ENCODE results near the gene GLYR1. TPM values are rescaled to one million over a fixed set of nuclear protein-coding genes. Genes with fewer than 3 reads are reported as not detected.
A peak's percentile ranks its signal among the peaks of the same experiment; 100 is the strongest.

Gene GLYR1
- total RNA-seq, 2 donors from 2014 or later, result 112 to 134 TPM

DNA sequence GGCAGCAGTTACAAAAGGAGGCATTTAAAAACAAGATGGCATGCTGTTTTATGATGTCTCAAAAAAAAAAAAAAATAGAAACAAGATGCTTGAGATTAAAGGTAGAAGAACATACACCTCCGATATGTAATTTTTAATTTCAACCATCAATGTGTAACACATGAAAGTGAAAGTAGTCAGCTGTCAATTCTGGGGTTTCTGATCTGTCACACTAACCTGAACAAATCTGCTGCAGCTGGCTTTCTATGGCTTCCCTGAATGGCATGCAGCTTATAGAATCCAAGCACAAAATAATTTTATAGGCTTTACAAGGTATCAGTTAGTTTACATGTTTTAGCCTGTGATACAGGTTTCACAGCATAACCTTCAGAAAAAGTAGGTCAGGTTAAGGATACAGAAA is 13.5 kb downstream of the GLYR1 start:
- Histone ChIP-seq H3K4me3 (no peak overlapping the region), H3K36me3 (peaks cover 4% of the 10 kb centered on the region), H3K9ac (ENCODE audit: low read depth in 2 of 2, low read length in 2 of 2) (no peak overlapping the region), H3K4me1 (peaks cover 12% of the 10 kb centered on the region), H3K27ac (no peak overlapping the region), H3K27me3 (no peaks in the 10 kb centered on the region), H3K9me3 (no peaks in the 10 kb centered on the region)
- TF ChIP-seq, protein P1, sequence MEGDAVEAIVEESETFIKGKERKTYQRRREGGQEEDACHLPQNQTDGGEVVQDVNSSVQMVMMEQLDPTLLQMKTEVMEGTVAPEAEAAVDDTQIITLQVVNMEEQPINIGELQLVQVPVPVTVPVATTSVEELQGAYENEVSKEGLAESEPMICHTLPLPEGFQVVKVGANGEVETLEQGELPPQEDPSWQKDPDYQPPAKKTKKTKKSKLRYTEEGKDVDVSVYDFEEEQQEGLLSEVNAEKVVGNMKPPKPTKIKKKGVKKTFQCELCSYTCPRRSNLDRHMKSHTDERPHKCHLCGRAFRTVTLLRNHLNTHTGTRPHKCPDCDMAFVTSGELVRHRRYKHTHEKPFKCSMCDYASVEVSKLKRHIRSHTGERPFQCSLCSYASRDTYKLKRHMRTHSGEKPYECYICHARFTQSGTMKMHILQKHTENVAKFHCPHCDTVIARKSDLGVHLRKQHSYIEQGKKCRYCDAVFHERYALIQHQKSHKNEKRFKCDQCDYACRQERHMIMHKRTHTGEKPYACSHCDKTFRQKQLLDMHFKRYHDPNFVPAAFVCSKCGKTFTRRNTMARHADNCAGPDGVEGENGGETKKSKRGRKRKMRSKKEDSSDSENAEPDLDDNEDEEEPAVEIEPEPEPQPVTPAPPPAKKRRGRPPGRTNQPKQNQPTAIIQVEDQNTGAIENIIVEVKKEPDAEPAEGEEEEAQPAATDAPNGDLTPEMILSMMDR (IDR thresholded peaks at IDR 0.05), result no peak
- intact Hi-C loops (cut with DNase I), result no loop called here
- DNase-seq, result no peak

DNA sequence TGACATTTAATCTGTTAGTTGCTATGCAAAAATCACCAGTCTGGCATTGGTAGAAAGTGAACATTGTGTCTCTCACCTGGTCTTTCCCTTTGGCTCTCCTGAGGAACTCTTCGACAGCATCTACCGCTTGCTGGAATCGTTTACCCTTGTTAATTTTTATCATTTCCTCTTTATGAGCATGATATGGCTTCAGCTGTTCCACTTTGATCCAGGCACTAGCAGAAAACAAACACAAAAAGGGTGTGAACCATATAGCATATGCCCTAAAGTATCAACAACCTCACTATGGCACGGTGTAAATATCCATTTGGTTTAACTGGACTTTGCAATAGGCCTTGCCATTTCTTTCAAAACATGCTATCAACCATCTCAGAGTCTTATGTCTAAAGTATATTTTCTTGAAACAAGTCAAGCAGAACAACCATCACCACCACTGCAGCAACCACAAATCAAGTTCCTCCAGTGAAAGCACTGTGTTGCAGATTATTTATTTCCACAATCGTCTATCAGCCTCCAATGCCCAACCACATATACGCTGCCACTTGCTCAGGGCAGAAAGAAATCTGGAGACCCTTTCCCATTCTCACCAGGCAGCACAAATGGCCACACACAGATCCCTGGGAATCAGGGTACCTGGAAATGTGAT is 14.3 kb downstream of the GLYR1 start:
- Histone ChIP-seq H3K9ac (ENCODE audit: low read depth in 2 of 2, low read length in 2 of 2) (peak overlapping the region in 1 of 2 donors; percentile 49), H3K9me3 (no peaks in the 10 kb centered on the region), H3K4me3 (no peak overlapping the region), H3K4me1 (peaks cover 12% of the 10 kb centered on the region), H3K36me3 (peaks cover 4% of the 10 kb centered on the region), H3K27me3 (no peaks in the 10 kb centered on the region), H3K27ac (peak overlapping the region; percentile 37)
- DNase-seq, result peak; percentile 35
- intact Hi-C loops (cut with DNase I), result no loop called here
- TF ChIP-seq, protein P1 (IDR thresholded peaks at IDR 0.05), result no peak

DNA sequence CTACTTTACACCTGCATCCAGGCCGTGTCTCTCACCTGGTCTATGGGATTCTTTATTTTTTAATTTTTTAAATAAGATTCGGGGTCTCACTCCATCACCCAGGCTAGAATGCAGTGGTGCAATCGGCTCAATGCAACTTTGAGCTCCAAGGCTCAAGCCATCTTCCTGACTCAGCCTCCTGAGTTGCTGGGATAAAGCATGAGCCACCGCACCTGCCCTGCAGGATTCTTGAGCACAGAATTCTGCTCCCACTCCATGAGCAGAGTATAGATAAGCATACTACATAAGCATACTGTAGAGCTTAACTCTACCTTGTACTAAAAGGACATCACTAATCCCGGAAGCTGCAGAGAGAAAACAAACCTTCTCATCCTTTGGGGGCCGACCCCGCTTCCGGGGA is 15.5 kb downstream of the GLYR1 start:
- H3K9ac ChIP-seq (ENCODE audit: low read depth in 2 of 2, low read length in 2 of 2), result no peak overlapping the region
- intact Hi-C loops (cut with DNase I), result no loop called here
- TF ChIP-seq, protein P1 (IDR thresholded peaks at IDR 0.05), result no peak
- H3K4me1 ChIP-seq, result peaks cover 12% of the 10 kb centered on the region
- no peak overlapping the region for H3K27ac ChIP-seq
- DNase-seq, result no peak
- no peaks in the 10 kb centered on the region for H3K27me3 ChIP-seq
- peaks cover 6% of the 10 kb centered on the region for H3K36me3 ChIP-seq
- H3K9me3 ChIP-seq, result no peaks in the 10 kb centered on the region
- no peak overlapping the region for H3K4me3 ChIP-seq

DNA sequence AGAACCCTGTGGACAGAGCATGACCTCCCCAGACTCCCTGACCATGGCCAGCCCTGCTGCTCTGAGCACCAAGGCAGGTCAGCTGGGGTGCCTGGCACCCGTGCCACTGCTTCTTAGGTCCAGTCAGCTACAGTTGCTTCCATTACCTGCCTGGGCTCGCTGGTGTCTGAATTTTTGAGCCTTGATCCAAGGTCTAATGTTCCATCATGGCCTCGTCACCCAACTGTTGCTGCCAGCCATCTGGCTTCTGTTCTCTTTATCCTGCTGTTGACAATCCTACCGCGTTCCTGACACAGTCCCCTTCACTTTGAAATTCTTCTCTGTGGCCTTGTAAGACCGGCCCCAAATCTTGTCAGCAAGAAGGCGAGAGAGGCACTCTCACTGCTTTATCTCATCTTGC is 16.7 kb downstream of the GLYR1 start:
- Histone ChIP-seq H3K9me3 (no peaks in the 10 kb centered on the region), H3K4me1 (peaks cover 12% of the 10 kb centered on the region), H3K9ac (ENCODE audit: low read depth in 2 of 2, low read length in 2 of 2) (no peak overlapping the region), H3K27me3 (no peaks in the 10 kb centered on the region), H3K27ac (no peak overlapping the region), H3K4me3 (no peak overlapping the region), H3K36me3 (peaks cover 12% of the 10 kb centered on the region)
- intact Hi-C loops (cut with DNase I), result no loop called here
- no peak for DNase-seq
- TF ChIP-seq, protein P1 (IDR thresholded peaks at IDR 0.05), result no peak

DNA sequence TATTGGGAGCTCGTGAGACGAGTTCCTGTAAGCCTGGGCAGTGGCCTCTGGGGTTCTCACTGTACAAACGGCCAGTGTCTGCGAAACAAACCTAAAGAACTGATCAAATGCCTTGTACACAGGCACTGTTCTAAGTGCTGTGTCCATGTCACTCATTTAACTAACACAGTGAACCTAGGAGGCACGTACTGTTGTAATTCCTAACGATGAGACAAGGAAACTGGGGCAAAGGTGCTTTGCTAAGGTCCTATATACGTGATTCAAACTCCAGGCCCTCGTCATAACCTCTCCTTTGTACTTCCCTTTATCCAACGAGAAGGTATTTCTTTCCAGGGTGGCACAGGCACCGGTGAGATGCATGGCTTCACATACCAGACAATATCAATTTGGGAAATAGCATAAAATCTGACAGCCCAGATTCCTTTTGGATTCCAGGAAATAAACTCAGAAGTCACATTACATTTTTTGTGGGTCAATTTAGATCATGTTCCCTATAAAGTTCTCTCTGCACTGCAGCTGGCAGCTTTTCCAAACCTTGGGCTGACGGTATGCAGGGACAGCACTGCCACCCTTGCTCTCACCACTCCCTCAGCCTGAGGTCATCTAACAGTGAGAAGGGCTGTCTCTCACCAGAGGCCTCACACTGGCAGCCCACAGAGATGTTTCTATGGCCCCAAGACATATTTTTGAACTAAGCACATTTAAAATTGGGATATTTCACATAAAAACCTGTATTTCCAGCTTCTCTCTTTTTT is 18.3 kb downstream of the GLYR1 start:
- Histone ChIP-seq H3K4me1 (peaks cover 9% of the 10 kb centered on the region), H3K27ac (peak overlapping the region; percentile 53)
- no peak for DNase-seq

More for the DNA sequence above, 18.3 kb downstream of the GLYR1 start:
- Histone ChIP-seq H3K9me3 (no peaks in the 10 kb centered on the region), H3K4me3 (no peak overlapping the region), H3K27me3 (no peaks in the 10 kb centered on the region), H3K36me3 (peaks cover 22% of the 10 kb centered on the region), H3K9ac (ENCODE audit: low read depth in 2 of 2, low read length in 2 of 2) (peak overlapping the region in 1 of 2 donors; percentile 55)
- intact Hi-C loops (cut with DNase I), result no loop called here
- TF ChIP-seq, protein P1 (IDR thresholded peaks at IDR 0.05), result no peak

All from colonic mucosa (tissue), 4 donors.